ENCODE data around the gene AUTS2. TPM values are rescaled to one million over a fixed set of nuclear protein-coding genes. Genes with fewer than 3 reads are reported as not detected.

The AUTS2 gene
- total RNA-seq, 1 experiment from 2014 or later = 50.0 TPM

- TF ChIP-seq, protein P1, sequence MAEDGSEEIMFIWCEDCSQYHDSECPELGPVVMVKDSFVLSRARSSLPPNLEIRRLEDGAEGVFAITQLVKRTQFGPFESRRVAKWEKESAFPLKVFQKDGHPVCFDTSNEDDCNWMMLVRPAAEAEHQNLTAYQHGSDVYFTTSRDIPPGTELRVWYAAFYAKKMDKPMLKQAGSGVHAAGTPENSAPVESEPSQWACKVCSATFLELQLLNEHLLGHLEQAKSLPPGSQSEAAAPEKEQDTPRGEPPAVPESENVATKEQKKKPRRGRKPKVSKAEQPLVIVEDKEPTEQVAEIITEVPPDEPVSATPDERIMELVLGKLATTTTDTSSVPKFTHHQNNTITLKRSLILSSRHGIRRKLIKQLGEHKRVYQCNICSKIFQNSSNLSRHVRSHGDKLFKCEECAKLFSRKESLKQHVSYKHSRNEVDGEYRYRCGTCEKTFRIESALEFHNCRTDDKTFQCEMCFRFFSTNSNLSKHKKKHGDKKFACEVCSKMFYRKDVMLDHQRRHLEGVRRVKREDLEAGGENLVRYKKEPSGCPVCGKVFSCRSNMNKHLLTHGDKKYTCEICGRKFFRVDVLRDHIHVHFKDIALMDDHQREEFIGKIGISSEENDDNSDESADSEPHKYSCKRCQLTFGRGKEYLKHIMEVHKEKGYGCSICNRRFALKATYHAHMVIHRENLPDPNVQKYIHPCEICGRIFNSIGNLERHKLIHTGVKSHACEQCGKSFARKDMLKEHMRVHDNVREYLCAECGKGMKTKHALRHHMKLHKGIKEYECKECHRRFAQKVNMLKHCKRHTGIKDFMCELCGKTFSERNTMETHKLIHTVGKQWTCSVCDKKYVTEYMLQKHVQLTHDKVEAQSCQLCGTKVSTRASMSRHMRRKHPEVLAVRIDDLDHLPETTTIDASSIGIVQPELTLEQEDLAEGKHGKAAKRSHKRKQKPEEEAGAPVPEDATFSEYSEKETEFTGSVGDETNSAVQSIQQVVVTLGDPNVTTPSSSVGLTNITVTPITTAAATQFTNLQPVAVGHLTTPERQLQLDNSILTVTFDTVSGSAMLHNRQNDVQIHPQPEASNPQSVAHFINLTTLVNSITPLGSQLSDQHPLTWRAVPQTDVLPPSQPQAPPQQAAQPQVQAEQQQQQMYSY (CRISPR knock-in tag; IDR thresholded peaks at IDR 0.05) = no peak
- TF ChIP-seq NR1H2 (CRISPR knock-in tag; IDR thresholded peaks at IDR 0.05) = no peak
- TF ChIP-seq, protein P2, sequence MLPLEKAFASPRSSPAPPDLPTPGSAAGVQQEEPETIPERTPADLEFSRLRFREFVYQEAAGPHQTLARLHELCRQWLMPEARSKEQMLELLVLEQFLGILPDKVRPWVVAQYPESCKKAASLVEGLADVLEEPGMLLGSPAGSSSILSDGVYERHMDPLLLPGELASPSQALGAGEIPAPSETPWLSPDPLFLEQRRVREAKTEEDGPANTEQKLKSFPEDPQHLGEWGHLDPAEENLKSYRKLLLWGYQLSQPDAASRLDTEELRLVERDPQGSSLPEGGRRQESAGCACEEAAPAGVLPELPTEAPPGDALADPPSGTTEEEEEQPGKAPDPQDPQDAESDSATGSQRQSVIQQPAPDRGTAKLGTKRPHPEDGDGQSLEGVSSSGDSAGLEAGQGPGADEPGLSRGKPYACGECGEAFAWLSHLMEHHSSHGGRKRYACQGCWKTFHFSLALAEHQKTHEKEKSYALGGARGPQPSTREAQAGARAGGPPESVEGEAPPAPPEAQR (CRISPR knock-in tag; IDR thresholded peaks at IDR 0.05) = no peak
- TF ChIP-seq ATF2 (CRISPR knock-in tag; IDR thresholded peaks at IDR 0.05; ENCODE audit: borderline replicate concordance, low read depth) = no peak
- TF ChIP-seq ZNF219 (CRISPR knock-in tag; IDR thresholded peaks at IDR 0.05; ENCODE audit: borderline replicate concordance) = no peak
Measured at GRCh38 chr7:70458745-70459144, 860.5 kb downstream of the AUTS2 start (continued).

DNA sequence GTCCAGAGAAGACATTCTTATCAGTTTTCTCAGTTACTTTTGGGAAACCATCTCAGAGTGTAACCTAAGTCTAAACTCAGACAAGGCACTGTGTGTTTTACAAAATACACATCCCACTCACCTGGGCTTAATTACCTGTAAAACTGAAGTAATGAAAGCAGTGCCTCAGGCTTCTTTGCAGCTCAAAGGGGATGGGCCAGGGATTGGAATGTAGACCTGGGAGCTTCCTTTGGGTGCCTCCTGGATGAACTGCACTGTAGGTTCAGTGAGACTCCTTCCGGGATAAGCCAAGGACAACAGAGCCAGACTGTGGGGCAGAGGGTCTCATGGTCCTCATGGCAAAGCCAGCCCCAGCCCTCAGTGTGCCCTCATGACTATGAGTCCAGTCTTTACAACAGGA lies 861.3 kb downstream of the AUTS2 start:
- Mint-ChIP-seq H3K27ac (no peak overlapping the region), H3K4me3 (no peak overlapping the region), H3K4me1 (peaks cover 10% of the 10 kb centered on the region), H3K9me3 (no peaks in the 10 kb centered on the region), H3K36me3 (no peaks in the 10 kb centered on the region), H3K27me3 (ENCODE audit: low read depth) (no peaks in the 10 kb centered on the region; the same call in 1 of the 2 replicates)
- ChIA-PET CTCF (no interaction called here), POLR2A (no interaction called here)
- ATAC-seq (no peak), DNase-seq (ENCODE audit: low spot score) (no peak)
- TF ChIP-seq TCF7 (CRISPR knock-in tag; IDR thresholded peaks at IDR 0.05; ENCODE audit: low read depth) (no peak), TEAD4 (CRISPR knock-in tag; IDR thresholded peaks at IDR 0.05) (no peak), E2F1 (CRISPR knock-in tag; IDR thresholded peaks at IDR 0.05) (no peak), FOXJ3 (CRISPR knock-in tag; IDR thresholded peaks at IDR 0.05; ENCODE audit: borderline replicate concordance) (no peak), GRHL2 (CRISPR knock-in tag; IDR thresholded peaks at IDR 0.05; ENCODE audit: insufficient replicate concordance, severe bottlenecking) (no peak), ETV6 (CRISPR knock-in tag; IDR thresholded peaks at IDR 0.05) (no peak), ZBTB43 (CRISPR knock-in tag; IDR thresholded peaks at IDR 0.05) (no peak), RORB (CRISPR knock-in tag; IDR thresholded peaks at IDR 0.05) (no peak), GTF2I (CRISPR knock-in tag; conservative IDR thresholded peaks at IDR 0.05) (no peak), ATF1 (CRISPR knock-in tag; IDR thresholded peaks at IDR 0.05) (no peak), PRRX2 (CRISPR knock-in tag; IDR thresholded peaks at IDR 0.05) (no peak), SOX15 (CRISPR knock-in tag; IDR thresholded peaks at IDR 0.05) (no peak), HMGA2 (CRISPR knock-in tag; IDR thresholded peaks at IDR 0.05) (no peak), TP53 (CRISPR knock-in tag; IDR thresholded peaks at IDR 0.05) (no peak), ZNF423 (CRISPR knock-in tag; IDR thresholded peaks at IDR 0.05) (no peak)
- TF ChIP-seq, protein P3, sequence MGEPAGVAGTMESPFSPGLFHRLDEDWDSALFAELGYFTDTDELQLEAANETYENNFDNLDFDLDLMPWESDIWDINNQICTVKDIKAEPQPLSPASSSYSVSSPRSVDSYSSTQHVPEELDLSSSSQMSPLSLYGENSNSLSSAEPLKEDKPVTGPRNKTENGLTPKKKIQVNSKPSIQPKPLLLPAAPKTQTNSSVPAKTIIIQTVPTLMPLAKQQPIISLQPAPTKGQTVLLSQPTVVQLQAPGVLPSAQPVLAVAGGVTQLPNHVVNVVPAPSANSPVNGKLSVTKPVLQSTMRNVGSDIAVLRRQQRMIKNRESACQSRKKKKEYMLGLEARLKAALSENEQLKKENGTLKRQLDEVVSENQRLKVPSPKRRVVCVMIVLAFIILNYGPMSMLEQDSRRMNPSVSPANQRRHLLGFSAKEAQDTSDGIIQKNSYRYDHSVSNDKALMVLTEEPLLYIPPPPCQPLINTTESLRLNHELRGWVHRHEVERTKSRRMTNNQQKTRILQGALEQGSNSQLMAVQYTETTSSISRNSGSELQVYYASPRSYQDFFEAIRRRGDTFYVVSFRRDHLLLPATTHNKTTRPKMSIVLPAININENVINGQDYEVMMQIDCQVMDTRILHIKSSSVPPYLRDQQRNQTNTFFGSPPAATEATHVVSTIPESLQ (CRISPR knock-in tag; IDR thresholded peaks at IDR 0.05) = no peak
- TF ChIP-seq, protein P4, sequence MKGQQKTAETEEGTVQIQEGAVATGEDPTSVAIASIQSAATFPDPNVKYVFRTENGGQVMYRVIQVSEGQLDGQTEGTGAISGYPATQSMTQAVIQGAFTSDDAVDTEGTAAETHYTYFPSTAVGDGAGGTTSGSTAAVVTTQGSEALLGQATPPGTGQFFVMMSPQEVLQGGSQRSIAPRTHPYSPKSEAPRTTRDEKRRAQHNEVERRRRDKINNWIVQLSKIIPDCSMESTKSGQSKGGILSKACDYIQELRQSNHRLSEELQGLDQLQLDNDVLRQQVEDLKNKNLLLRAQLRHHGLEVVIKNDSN (CRISPR knock-in tag; IDR thresholded peaks at IDR 0.05) = no peak
